ENCODE results near the gene PLEKHS1.
"Not testable (repeated sequence)": the region's sequence is repeated elsewhere in the genome, so short reads cannot be mapped to it uniquely, and the experiment has no call there.

The PLEKHS1 gene

GRCh38 chr10:113801569-113801968 lies 50.1 kb downstream of the PLEKHS1 start:
- Histone ChIP-seq H3K4me3 (ENCODE audit: low read length) (no peak overlapping the region), H3K27ac (ENCODE audit: low read depth, low read length) (no peak overlapping the region), H3K56ac (ENCODE audit: low read length) (no peak overlapping the region), H3K4me2 (ENCODE audit: low read length) (no peak overlapping the region), H3K23ac (ENCODE audit: low read length) (no peak overlapping the region), H2BK120ac (ENCODE audit: low read depth, low read length) (no peak overlapping the region), H4K8ac (ENCODE audit: low read depth, low read length) (no peak overlapping the region), H3K4ac (ENCODE audit: low read depth, low read length) (no peak overlapping the region), H3K79me2 (ENCODE audit: control insufficient read depth, insufficient read depth, low read length) (no peaks in the 10 kb centered on the region), H3K79me1 (ENCODE audit: low read length) (no peaks in the 10 kb centered on the region), H3K36me3 (ENCODE audit: control insufficient read depth, insufficient read depth, low read length) (no peaks in the 10 kb centered on the region), H3K9ac (ENCODE audit: low read length) (no peak overlapping the region), H2BK15ac (replicated peaks; ENCODE audit: low read depth) (no peak overlapping the region), H3K18ac (ENCODE audit: low read length) (no peak overlapping the region), H4K5ac (ENCODE audit: low read length) (no peak overlapping the region), H2BK5ac (ENCODE audit: low read length) (no peak overlapping the region), H3K27me3 (ENCODE audit: insufficient read depth, low read length, poor library complexity) (no peaks in the 10 kb centered on the region), H2AK5ac (ENCODE audit: low read length) (no peak overlapping the region), H3K4me1 (ENCODE audit: control insufficient read depth, low read depth, low read length) (no peaks in the 10 kb centered on the region)
- WGBS (ENCODE audit: extremely low coverage, insufficient coverage, low lambda C conversion rate), result no CpG with 5 or more reads among the region's 6 CpGs
- no peak for DNase-seq

DNA sequence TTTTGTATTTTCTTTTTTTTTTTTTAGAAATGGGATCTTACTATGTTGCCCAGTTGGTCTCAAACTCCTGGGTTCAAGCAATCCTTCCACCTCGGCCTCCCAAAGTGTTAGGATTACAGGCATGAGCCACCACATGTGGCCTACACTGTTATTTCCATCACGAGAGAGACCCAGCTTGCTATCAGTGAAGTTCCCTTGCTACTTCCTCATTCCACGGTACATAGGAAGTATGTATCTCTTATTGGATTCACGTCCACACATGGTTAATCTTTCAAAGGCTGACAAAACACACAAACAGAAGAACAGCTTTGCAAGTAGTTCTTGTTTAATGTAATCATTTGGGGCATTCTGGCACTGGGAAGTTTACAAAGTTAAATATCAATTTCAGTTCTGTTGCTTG lies 51.5 kb downstream of the PLEKHS1 start:
- no peaks in the 10 kb centered on the region for H3K4me1 ChIP-seq (ENCODE audit: control insufficient read depth, low read depth, low read length)
- H3K27me3 ChIP-seq (ENCODE audit: insufficient read depth, low read length, poor library complexity), result no peaks in the 10 kb centered on the region
- H2BK5ac ChIP-seq (ENCODE audit: low read length), result no peak overlapping the region
- H2AK5ac ChIP-seq (ENCODE audit: low read length), result no peak overlapping the region
- no peak overlapping the region for H3K27ac ChIP-seq (ENCODE audit: low read depth, low read length)
- no peak overlapping the region for H4K5ac ChIP-seq (ENCODE audit: low read length)
- H3K9ac ChIP-seq (ENCODE audit: low read length), result no peak overlapping the region
- no peak overlapping the region for H3K4me3 ChIP-seq (ENCODE audit: low read length)
- H4K8ac ChIP-seq (ENCODE audit: low read depth, low read length), result no peak overlapping the region
- no CpG with 5 or more reads among the region's 4 CpGs for WGBS (ENCODE audit: extremely low coverage, insufficient coverage, low lambda C conversion rate)
- no peaks in the 10 kb centered on the region for H3K36me3 ChIP-seq (ENCODE audit: control insufficient read depth, insufficient read depth, low read length)
- no peak for DNase-seq
- H3K56ac ChIP-seq (ENCODE audit: low read length), result no peak overlapping the region
- no peak overlapping the region for H2BK15ac ChIP-seq (replicated peaks; ENCODE audit: low read depth)
- no peaks in the 10 kb centered on the region for H3K79me2 ChIP-seq (ENCODE audit: control insufficient read depth, insufficient read depth, low read length)
- no peak overlapping the region for H3K18ac ChIP-seq (ENCODE audit: low read length)
- H3K23ac ChIP-seq (ENCODE audit: low read length), result no peak overlapping the region
- H2BK120ac ChIP-seq (ENCODE audit: low read depth, low read length), result no peak overlapping the region
- no peak overlapping the region for H3K4ac ChIP-seq (ENCODE audit: low read depth, low read length)
- H3K4me2 ChIP-seq (ENCODE audit: low read length), result no peak overlapping the region
- H3K79me1 ChIP-seq (ENCODE audit: low read length), result no peaks in the 10 kb centered on the region

DNA sequence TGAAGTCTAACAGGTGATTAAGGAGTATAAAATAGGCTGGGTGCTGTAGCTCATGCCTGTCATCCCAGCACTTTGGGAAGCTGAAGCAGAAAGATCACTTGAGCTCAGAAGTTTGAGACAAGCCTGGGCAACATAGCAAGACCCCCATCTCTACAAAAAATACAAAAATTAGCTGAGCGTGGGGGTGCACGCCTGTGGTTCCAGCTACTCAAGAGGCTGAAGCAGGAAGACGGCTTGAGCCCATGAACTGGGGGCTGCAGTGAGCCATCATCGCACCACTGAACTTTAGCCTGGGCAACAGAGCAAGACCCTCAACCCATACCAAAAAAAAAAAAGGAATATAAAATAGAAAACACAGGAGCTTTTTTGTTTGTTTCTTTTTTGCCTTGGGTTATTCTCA lies 55.0 kb downstream of the PLEKHS1 start:
- no peak overlapping the region for H3K4me2 ChIP-seq (ENCODE audit: low read length)
- no peaks in the 10 kb centered on the region for H3K4me1 ChIP-seq (ENCODE audit: control insufficient read depth, low read depth, low read length)
- no peak overlapping the region for H2BK120ac ChIP-seq (ENCODE audit: low read depth, low read length)
- no peak overlapping the region for H3K9ac ChIP-seq (ENCODE audit: low read length)
- no peak overlapping the region for H2AK5ac ChIP-seq (ENCODE audit: low read length)
- no peaks in the 10 kb centered on the region for H3K79me1 ChIP-seq (ENCODE audit: low read length)
- no peak overlapping the region for H3K27ac ChIP-seq (ENCODE audit: low read depth, low read length)
- no peak overlapping the region for H4K8ac ChIP-seq (ENCODE audit: low read depth, low read length)
- H3K4ac ChIP-seq (ENCODE audit: low read depth, low read length), result no peak overlapping the region
- no peak overlapping the region for H2BK5ac ChIP-seq (ENCODE audit: low read length)
- no peaks in the 10 kb centered on the region for H3K79me2 ChIP-seq (ENCODE audit: control insufficient read depth, insufficient read depth, low read length)
- no CpG with 5 or more reads among the region's 4 CpGs for WGBS (ENCODE audit: extremely low coverage, insufficient coverage, low lambda C conversion rate)
- no peaks in the 10 kb centered on the region for H3K36me3 ChIP-seq (ENCODE audit: control insufficient read depth, insufficient read depth, low read length)
- no peak for DNase-seq
- H3K56ac ChIP-seq (ENCODE audit: low read length), result no peak overlapping the region
- no peak overlapping the region for H3K18ac ChIP-seq (ENCODE audit: low read length)
- H3K27me3 ChIP-seq (ENCODE audit: insufficient read depth, low read length, poor library complexity), result no peaks in the 10 kb centered on the region
- H3K23ac ChIP-seq (ENCODE audit: low read length), result no peak overlapping the region
- H3K4me3 ChIP-seq (ENCODE audit: low read length), result no peak overlapping the region
- H2BK15ac ChIP-seq (replicated peaks; ENCODE audit: low read depth), result no peak overlapping the region
- no peak overlapping the region for H4K5ac ChIP-seq (ENCODE audit: low read length)

- H3K23ac ChIP-seq (ENCODE audit: low read length), result no peak overlapping the region
- no peaks in the 10 kb centered on the region for H3K4me1 ChIP-seq (ENCODE audit: control insufficient read depth, low read depth, low read length)
- H2BK120ac ChIP-seq (ENCODE audit: low read depth, low read length), result no peak overlapping the region
- no peak overlapping the region for H4K8ac ChIP-seq (ENCODE audit: low read depth, low read length)
- no peak for DNase-seq
- no peak overlapping the region for H2BK5ac ChIP-seq (ENCODE audit: low read length)
- no peaks in the 10 kb centered on the region for H3K27me3 ChIP-seq (ENCODE audit: insufficient read depth, low read length, poor library complexity)
- no peak overlapping the region for H3K56ac ChIP-seq (ENCODE audit: low read length)
- H3K4me3 ChIP-seq (ENCODE audit: low read length), result no peak overlapping the region
- H4K5ac ChIP-seq (ENCODE audit: low read length), result no peak overlapping the region
- H3K36me3 ChIP-seq (ENCODE audit: control insufficient read depth, insufficient read depth, low read length), result no peaks in the 10 kb centered on the region
- no peak overlapping the region for H2AK5ac ChIP-seq (ENCODE audit: low read length)
- H3K79me2 ChIP-seq (ENCODE audit: control insufficient read depth, insufficient read depth, low read length), result no peaks in the 10 kb centered on the region
- H3K27ac ChIP-seq (ENCODE audit: low read depth, low read length), result no peak overlapping the region
- H3K9ac ChIP-seq (ENCODE audit: low read length), result no peak overlapping the region
- no peak overlapping the region for H3K4me2 ChIP-seq (ENCODE audit: low read length)
- WGBS (ENCODE audit: extremely low coverage, insufficient coverage, low lambda C conversion rate), result no CpG with 5 or more reads among the region's 3 CpGs
- H3K79me1 ChIP-seq (ENCODE audit: low read length), result no peaks in the 10 kb centered on the region
- H3K4ac ChIP-seq (ENCODE audit: low read depth, low read length), result no peak overlapping the region
- no peak overlapping the region for H3K18ac ChIP-seq (ENCODE audit: low read length)
- H2BK15ac ChIP-seq (replicated peaks; ENCODE audit: low read depth), result no peak overlapping the region
Measured at GRCh38 chr10:113808168-113808567, 56.7 kb downstream of the PLEKHS1 start.

DNA sequence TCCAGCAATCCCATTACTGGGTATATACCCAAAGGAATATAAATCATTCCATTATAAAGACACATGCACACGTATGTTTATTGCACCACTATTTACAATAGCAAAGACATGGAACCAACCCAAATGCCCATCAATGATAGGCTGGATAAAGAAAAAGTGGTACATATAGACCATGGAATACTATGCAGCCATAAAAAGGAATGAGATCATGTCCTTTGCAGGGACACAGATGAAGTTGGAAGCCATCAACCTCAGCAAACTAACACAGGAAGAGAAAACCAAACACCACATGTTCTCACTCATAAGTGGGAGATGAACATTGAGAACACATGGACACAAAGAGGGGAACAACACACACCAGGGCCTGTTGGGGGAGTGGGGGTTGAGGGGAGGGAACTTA lies 63.2 kb downstream of the PLEKHS1 start:
- not testable (repeated sequence) for H3K36me3 ChIP-seq (ENCODE audit: control insufficient read depth, insufficient read depth, low read length); H3K4me1 ChIP-seq (ENCODE audit: control insufficient read depth, low read depth, low read length); H4K5ac ChIP-seq (ENCODE audit: low read length); H3K18ac ChIP-seq (ENCODE audit: low read length); H2BK120ac ChIP-seq (ENCODE audit: low read depth, low read length); DNase-seq; H3K56ac ChIP-seq (ENCODE audit: low read length); H3K23ac ChIP-seq (ENCODE audit: low read length); H3K79me1 ChIP-seq (ENCODE audit: low read length); H3K79me2 ChIP-seq (ENCODE audit: control insufficient read depth, insufficient read depth, low read length); H2AK5ac ChIP-seq (ENCODE audit: low read length); H2BK5ac ChIP-seq (ENCODE audit: low read length); H3K27ac ChIP-seq (ENCODE audit: low read depth, low read length); H3K4me3 ChIP-seq (ENCODE audit: low read length); H3K9ac ChIP-seq (ENCODE audit: low read length); H3K4ac ChIP-seq (ENCODE audit: low read depth, low read length); H4K8ac ChIP-seq (ENCODE audit: low read depth, low read length); H2BK15ac ChIP-seq (replicated peaks; ENCODE audit: low read depth); H3K4me2 ChIP-seq (ENCODE audit: low read length); H3K27me3 ChIP-seq (ENCODE audit: insufficient read depth, low read length, poor library complexity)
- no CpG with 5 or more reads among the region's 1 CpG for WGBS (ENCODE audit: extremely low coverage, insufficient coverage, low lambda C conversion rate)

- DNase-seq, result no peak
- H3K4me3 ChIP-seq (ENCODE audit: low read length), result no peak overlapping the region
- H2BK5ac ChIP-seq (ENCODE audit: low read length), result no peak overlapping the region
- H3K18ac ChIP-seq (ENCODE audit: low read length), result no peak overlapping the region
- H3K27me3 ChIP-seq (ENCODE audit: insufficient read depth, low read length, poor library complexity), result no peaks in the 10 kb centered on the region
- H2BK120ac ChIP-seq (ENCODE audit: low read depth, low read length), result no peak overlapping the region
- H2AK5ac ChIP-seq (ENCODE audit: low read length), result no peak overlapping the region
- no peak overlapping the region for H3K23ac ChIP-seq (ENCODE audit: low read length)
- no peaks in the 10 kb centered on the region for H3K36me3 ChIP-seq (ENCODE audit: control insufficient read depth, insufficient read depth, low read length)
- WGBS (ENCODE audit: extremely low coverage, insufficient coverage, low lambda C conversion rate), result no CpG with 5 or more reads among the region's 4 CpGs
- no peak overlapping the region for H4K5ac ChIP-seq (ENCODE audit: low read length)
- no peaks in the 10 kb centered on the region for H3K79me1 ChIP-seq (ENCODE audit: low read length)
- H3K56ac ChIP-seq (ENCODE audit: low read length), result peak overlapping the region; percentile 17
- H3K79me2 ChIP-seq (ENCODE audit: control insufficient read depth, insufficient read depth, low read length), result no peaks in the 10 kb centered on the region
- H3K4me1 ChIP-seq (ENCODE audit: control insufficient read depth, low read depth, low read length), result peaks cover 2% of the 10 kb centered on the region
- H4K8ac ChIP-seq (ENCODE audit: low read depth, low read length), result no peak overlapping the region
- H2BK15ac ChIP-seq (replicated peaks; ENCODE audit: low read depth), result no peak overlapping the region
- no peak overlapping the region for H3K9ac ChIP-seq (ENCODE audit: low read length)
- no peak overlapping the region for H3K4me2 ChIP-seq (ENCODE audit: low read length)
- no peak overlapping the region for H3K27ac ChIP-seq (ENCODE audit: low read depth, low read length)
- no peak overlapping the region for H3K4ac ChIP-seq (ENCODE audit: low read depth, low read length)
Measured at GRCh38 chr10:113819989-113820388, 68.5 kb downstream of the PLEKHS1 start.

All from mesendoderm (in vitro differentiated cells).